Activated naive CD8-positive, alpha-beta T cell treated with anti-CD3 and anti-CD28 coated beads, Interleukin-2, amount 10 ng/mL, durations not matched to agents 7 days and 5 days (primary cell): ENCODE measurements around the gene JAKMIP1. TPM values are rescaled to one million over a fixed set of nuclear protein-coding genes. Genes with fewer than 3 reads are reported as not detected.

Source experiments
- ATAC-seq: fragments of 150-1000 bp; cut with Tn5 transposase; one replicate; pipeline ENCODE4 v1.10.0; 2021; ENCODE audit warnings: low read depth, moderate library complexity
- POLR2A ChIA-PET: fragments of 350-600 bp; sonication (Branson Sonifier 250); formaldehyde crosslinking; loops from one replicate; lab custom pipeline; 2021; ENCODE audit warnings: antibody characterized with exemption; lab: Charles Lee
- DNase-seq: peaks from one replicate; pipeline ENCODE4 v3.0.0; 2021
- H3K27ac Mint-ChIP-seq: one replicate; pipeline ENCODE4 v1.8.0; 2022; ENCODE audit warnings: mild to moderate bottlenecking, mixed read lengths
- H3K27me3 Mint-ChIP-seq: one replicate; pipeline ENCODE4 v1.8.0; 2022; ENCODE audit warnings: mild to moderate bottlenecking, moderate library complexity, mixed read lengths
- H3K36me3 Mint-ChIP-seq: one replicate; pipeline ENCODE4 v1.8.0; 2021; ENCODE audit warnings: mild to moderate bottlenecking, mixed read lengths
- H3K4me1 Mint-ChIP-seq: one replicate; pipeline ENCODE4 v1.8.0; 2021; ENCODE audit warnings: mixed read lengths
- H3K4me3 Mint-ChIP-seq: one replicate; pipeline ENCODE4 v1.8.0; 2022; ENCODE audit warnings: mild to moderate bottlenecking, moderate library complexity, mixed read lengths
- H3K9me3 Mint-ChIP-seq: one replicate; pipeline ENCODE4 v1.8.0; 2021; ENCODE audit warnings: mixed read lengths
- total RNA-seq, 2 experiments: library from RNA; stranded (reverse); gene quantifications; one replicate each; pipeline ENCODE4 v1.2.3, GENCODE V29; 2021

The JAKMIP1 gene
- total RNA-seq, 2 experiments from 2014 or later: 5.3 to 5.9 TPM

DNA sequence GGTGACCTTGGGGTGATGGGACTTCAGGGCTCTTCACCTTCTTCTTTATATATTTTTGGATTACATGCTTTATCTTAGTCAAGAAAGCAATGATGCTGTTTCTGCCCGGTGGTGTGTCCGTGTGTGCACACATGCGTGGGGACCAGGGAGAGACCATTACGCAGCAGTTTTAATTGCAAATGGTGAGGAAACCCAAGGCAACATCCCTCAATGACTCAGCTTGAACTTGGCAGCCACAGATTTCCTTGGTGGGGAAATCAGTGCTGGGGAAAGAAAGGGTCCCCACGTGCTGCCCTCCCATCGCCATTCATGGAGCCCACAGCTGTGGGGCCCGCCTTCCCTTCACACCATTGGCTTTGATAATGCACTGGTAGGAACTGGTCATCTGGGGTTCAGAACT lies 136.0 kb downstream of the JAKMIP1 start:
- DNase-seq (no peak), ATAC-seq (no peak)
- peaks cover 3% of the 10 kb centered on the region for H3K9me3 Mint-ChIP-seq
- no peaks in the 10 kb centered on the region for H3K4me1 Mint-ChIP-seq
- H3K27ac Mint-ChIP-seq: no peak overlapping the region
- peaks cover 2% of the 10 kb centered on the region for H3K36me3 Mint-ChIP-seq
- no peak overlapping the region for H3K4me3 Mint-ChIP-seq
- H3K27me3 Mint-ChIP-seq: peaks cover 4% of the 10 kb centered on the region
- POLR2A ChIA-PET: no interaction called here

DNA sequence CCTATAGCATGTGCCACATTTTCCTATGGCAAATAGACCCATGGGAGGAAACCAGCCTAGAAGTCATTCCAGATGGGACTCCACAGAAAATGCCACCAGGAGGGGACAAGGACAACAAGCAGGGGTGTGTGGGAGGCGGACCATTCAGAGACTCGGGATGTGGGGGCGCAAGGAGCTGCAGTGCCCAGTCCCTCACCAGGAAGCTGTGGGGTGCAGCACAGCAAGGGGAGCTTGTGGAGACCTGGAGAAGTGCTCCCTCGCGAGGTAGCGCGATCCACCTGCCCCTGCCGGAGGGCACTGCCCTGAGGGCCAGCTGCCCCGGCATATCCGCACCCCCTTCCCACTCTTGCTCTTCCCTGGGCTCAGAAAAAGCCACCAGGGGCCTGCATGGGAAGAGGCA lies 136.7 kb downstream of the JAKMIP1 start:
- Mint-ChIP-seq H3K27me3 (peaks cover 4% of the 10 kb centered on the region), H3K27ac (no peak overlapping the region), H3K4me3 (no peak overlapping the region), H3K4me1 (no peaks in the 10 kb centered on the region), H3K9me3 (peaks cover 5% of the 10 kb centered on the region), H3K36me3 (peaks cover 2% of the 10 kb centered on the region)
- DNase-seq (no peak), ATAC-seq (no peak)
- POLR2A ChIA-PET: no interaction called here

DNA sequence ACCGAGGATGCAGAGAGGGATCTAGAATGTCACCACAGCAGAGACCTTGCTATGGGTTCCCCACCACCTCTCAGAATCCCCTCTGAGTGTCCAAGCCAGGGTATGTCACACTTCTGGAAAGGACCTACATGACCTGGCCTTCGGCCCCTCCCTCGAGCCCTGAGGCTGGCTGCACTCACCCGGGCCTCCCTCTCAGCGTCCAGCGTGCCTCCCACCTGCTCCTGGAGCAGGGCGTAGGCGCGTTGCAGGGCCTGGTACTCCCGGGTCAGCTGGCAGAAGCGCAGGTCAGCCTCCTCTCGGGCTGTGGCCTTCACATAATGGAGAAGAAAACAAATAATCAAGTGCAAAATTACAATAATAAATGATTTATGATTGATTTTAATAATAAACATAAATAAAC lies 138.2 kb downstream of the JAKMIP1 start:
- Mint-ChIP-seq H3K9me3 (peaks cover 8% of the 10 kb centered on the region), H3K36me3 (peaks cover 5% of the 10 kb centered on the region), H3K4me3 (no peak overlapping the region), H3K27me3 (no peaks in the 10 kb centered on the region), H3K4me1 (no peaks in the 10 kb centered on the region), H3K27ac (no peak overlapping the region)
- POLR2A ChIA-PET: no interaction called here
- ATAC-seq (no peak), DNase-seq (no peak)

DNA sequence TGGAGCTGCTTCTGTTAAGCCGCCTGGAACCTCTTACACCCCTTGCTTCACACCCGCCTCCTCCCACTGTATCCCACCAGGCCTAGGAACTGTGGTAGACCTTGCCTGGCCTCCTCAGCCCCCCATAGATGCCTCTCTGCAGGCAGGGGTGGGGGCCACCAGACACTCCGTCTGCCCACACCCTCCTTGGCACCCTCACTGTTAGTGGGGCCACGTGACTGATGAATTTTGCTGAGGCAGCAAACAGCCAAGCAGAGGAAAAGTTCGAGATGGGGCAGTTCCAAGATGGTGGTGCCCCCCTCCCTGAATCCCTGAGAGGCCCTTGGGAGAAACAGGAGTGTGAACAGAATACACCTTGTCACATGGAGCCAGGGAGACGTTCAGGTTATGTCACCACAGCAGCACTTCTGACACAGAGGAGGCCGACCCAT lies 141.0 kb downstream of the JAKMIP1 start:
- POLR2A ChIA-PET: no interaction called here
- Mint-ChIP-seq H3K36me3 (peaks cover 9% of the 10 kb centered on the region), H3K4me1 (no peaks in the 10 kb centered on the region), H3K4me3 (no peak overlapping the region), H3K27ac (no peak overlapping the region), H3K27me3 (no peaks in the 10 kb centered on the region), H3K9me3 (peaks cover 11% of the 10 kb centered on the region)
- DNase-seq (no peak), ATAC-seq (no peak)

DNA sequence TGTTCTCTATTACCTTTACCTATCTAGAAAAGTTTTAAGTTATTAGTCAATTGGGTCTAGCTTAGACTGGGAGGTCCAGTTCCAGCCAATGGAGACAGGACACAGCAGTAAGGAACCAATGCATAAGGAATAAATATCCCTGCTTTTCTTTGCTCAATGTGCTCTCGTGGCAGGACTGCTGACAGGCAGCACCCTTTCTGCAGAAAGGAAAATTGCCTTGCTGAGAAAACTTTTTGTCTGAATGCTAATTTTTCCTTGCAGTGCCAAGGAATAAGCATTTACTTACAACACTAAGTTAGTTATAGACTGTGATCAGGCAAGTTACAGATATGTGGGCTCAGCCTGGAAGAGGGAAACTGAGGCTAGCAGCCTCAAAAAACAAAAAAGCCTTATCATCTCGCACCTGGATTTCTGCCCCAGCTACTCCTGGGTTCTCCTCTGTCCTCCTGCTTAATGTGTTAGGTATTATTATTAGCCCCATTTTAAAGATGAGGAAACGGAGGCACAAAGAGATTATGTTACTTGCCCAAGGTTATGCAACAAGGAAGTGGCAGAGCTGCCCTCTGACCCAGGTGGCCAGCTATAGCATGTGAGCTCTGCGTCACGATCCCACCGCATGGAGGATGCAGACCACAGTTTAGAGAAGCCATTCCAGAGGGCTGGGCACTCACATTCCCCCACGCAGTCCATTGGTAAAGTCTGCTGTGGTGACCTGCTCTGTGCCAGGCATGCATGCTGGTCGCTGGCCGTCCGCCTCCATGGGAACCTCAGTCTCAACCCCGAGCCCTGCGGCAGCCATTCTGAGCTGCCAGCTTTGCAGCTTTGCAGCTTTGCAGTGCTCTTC lies 141.6 kb downstream of the JAKMIP1 start:
- POLR2A ChIA-PET: no interaction called here
- H3K4me1 Mint-ChIP-seq: no peaks in the 10 kb centered on the region
- H3K4me3 Mint-ChIP-seq: no peak overlapping the region
- no peak overlapping the region for H3K27ac Mint-ChIP-seq
- H3K9me3 Mint-ChIP-seq: peaks cover 11% of the 10 kb centered on the region
- ATAC-seq (no peak), DNase-seq (no peak)
- H3K27me3 Mint-ChIP-seq: no peaks in the 10 kb centered on the region
- H3K36me3 Mint-ChIP-seq: peaks cover 9% of the 10 kb centered on the region

DNA sequence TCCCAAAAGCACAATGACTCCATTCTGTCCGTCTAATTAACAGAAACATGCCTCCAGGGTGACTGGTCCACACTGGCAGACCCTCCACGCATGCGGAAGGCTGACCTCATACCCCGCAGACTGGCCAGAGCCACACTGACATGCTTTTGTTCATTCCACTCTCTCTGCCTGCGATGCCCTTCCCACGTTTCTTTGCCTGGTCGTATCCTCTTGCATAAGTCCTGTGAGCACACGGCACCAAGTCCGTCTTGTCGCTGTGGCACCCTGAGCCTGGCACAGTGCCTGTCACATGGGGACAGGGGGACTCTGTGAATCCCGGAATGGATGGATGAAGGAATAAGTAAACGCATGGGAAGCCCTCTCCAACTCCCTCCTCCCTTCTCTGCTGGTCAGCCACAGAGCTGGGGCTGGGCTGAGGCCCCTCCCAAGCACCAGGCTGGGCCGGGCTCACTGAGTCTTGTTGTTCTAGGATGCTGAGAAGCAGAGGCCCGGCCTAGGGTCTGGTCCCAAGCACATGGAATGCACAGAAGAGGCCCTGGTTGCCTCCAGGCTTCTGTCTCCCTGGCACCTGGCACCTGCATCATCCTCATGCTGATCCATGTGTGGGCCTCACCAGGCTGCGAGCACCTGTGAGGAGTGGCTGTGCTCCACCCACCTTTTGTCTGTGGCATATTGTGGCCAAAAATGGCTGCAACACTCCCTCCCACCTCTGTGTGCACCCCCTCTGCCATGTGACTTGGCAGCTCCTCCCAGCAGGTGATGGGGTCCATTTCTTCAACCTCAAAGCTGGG lies 143.2 kb downstream of the JAKMIP1 start:
- no peak overlapping the region for H3K4me3 Mint-ChIP-seq
- H3K36me3 Mint-ChIP-seq: peaks cover 9% of the 10 kb centered on the region
- DNase-seq (no peak), ATAC-seq (no peak)
- no peak overlapping the region for H3K27ac Mint-ChIP-seq
- no peaks in the 10 kb centered on the region for H3K4me1 Mint-ChIP-seq
- peaks cover 11% of the 10 kb centered on the region for H3K9me3 Mint-ChIP-seq
- POLR2A ChIA-PET: no interaction called here
- no peaks in the 10 kb centered on the region for H3K27me3 Mint-ChIP-seq

DNA sequence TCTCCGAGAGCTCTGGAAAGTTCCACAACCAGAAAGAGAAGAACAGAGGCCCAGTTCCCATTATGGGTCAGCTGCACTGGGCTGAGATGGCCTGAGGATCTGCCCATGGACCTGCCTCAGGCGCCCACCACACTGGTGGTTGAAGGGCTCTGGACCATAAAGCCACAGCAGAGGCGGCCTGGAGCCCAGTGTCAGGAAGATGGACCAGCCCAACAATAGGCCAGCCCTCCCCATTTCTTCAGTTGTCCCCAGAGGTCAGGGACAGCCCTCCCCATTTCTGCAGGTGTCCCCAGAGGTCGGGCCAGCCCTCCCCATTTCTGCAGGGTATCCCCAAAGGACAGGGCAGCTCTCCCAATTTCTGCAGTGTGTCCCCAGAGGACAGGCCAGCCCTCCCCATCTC lies 144.9 kb downstream of the JAKMIP1 start:
- DNase-seq: no peak
- Mint-ChIP-seq H3K4me3 (no peak overlapping the region), H3K4me1 (no peaks in the 10 kb centered on the region), H3K9me3 (peaks cover 11% of the 10 kb centered on the region), H3K27me3 (no peaks in the 10 kb centered on the region), H3K27ac (no peak overlapping the region), H3K36me3 (peaks cover 7% of the 10 kb centered on the region)
- POLR2A ChIA-PET: no interaction called here
- ATAC-seq: no peak

DNA sequence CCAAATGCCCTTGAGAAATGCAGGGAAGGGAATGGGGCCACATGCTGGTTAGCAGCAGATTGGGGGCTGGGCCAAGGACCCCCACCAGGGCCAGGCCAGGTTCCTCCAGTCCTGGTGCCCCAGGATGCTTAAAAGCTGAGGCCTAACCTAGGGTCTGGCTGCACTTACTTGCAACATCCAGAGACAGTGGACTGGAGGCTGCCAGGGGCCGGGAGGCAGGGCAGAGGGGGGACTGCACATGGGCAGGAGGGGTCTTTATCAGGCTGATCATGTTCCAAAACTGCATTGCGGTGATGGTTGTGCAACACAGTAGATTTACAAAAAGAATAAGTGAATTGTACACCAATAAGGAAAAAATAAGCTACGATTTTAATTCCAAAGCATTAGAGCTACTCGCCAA lies 145.3 kb downstream of the JAKMIP1 start:
- no peak for ATAC-seq
- Mint-ChIP-seq H3K36me3 (peaks cover 7% of the 10 kb centered on the region), H3K4me1 (no peaks in the 10 kb centered on the region), H3K9me3 (peaks cover 8% of the 10 kb centered on the region), H3K4me3 (no peak overlapping the region), H3K27me3 (no peaks in the 10 kb centered on the region), H3K27ac (no peak overlapping the region)
- no peak for DNase-seq
- POLR2A ChIA-PET: no interaction called here

DNA sequence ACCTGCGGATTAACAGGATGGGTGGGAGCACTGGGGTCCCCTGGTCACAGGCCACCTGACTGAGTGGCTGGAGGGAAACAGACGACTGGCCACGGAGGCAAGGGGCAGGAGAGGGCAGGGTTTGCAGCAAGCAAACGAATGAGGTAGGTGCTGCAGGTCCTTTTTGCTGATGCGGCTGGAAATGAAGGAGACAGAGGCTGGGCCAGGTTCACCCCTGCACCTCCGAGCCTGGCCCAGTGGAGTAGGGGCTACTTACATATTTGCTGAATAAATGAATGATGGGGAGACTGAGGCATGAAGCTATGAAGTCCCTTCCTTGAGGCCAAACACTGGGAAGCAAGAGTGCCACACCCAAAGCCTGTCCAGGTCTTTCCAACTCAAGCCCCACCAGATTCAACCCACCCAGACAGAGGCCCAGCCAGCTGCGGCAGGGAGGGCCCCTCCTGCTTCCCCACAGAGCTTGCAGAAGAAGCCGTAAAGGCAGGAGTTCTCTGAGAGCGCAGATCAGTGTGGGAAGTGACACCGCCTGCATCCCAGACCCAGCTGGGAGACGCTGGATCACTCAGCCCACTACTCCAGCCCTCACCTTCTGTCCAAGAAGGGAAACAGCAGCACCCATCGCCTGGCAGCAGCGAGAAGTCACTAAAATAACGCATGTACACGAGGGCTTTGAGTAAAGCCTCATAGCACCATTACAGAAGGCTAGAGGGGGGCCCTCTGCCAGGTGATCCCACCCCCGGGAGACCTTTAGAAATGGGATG lies 146.0 kb downstream of the JAKMIP1 start:
- DNase-seq (no peak), ATAC-seq (no peak)
- no peaks in the 10 kb centered on the region for H3K4me1 Mint-ChIP-seq
- POLR2A ChIA-PET: no interaction called here
- H3K9me3 Mint-ChIP-seq: peaks cover 8% of the 10 kb centered on the region
- peaks cover 7% of the 10 kb centered on the region for H3K36me3 Mint-ChIP-seq
- no peak overlapping the region for H3K4me3 Mint-ChIP-seq
- H3K27me3 Mint-ChIP-seq: no peaks in the 10 kb centered on the region
- no peak overlapping the region for H3K27ac Mint-ChIP-seq

DNA sequence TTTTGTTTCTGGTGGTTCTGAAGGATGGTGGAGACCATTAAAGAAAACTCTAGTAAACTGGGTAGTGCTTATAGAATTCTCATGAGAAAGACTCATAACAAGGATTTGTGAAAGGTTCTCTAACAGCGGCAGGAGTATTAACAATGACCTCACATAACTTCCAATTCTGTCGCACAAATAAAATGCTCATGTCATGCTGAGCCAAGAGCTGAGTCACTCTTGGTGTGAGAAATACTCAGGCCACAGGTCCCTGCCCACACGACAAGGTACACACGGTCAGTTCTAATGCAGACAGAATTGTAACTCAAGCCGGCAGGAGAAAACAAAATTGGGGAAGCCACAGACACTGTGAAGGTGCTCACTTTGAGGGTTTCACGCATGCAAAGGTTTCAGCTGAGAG lies 147.7 kb downstream of the JAKMIP1 start:
- ATAC-seq (no peak), DNase-seq (no peak)
- H3K36me3 Mint-ChIP-seq: peaks cover 4% of the 10 kb centered on the region
- H3K27me3 Mint-ChIP-seq: no peaks in the 10 kb centered on the region
- POLR2A ChIA-PET: no interaction called here
- no peak overlapping the region for H3K27ac Mint-ChIP-seq
- H3K4me1 Mint-ChIP-seq: no peaks in the 10 kb centered on the region
- H3K4me3 Mint-ChIP-seq: no peak overlapping the region
- H3K9me3 Mint-ChIP-seq: peaks cover 3% of the 10 kb centered on the region

DNA sequence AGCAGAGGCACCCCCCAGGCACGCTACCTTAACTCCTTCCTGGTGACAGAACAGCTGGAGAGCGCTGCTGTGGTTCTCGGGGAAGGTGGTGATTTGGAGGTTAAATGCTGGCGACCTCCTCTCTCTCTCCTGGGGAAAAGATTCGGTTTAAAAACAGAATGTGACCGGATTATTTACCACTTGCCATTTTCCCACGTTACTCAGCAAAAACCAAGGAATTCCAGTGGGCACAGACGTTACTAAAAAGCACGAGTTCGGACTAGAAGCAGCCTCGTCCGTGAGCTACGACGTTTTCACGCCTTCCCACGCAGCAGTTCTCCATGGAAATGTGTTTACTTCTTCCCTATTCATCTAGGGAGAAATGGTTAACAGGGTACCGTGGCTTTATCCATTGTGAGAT lies 149.8 kb downstream of the JAKMIP1 start:
- no peak overlapping the region for H3K4me3 Mint-ChIP-seq
- H3K4me1 Mint-ChIP-seq: no peaks in the 10 kb centered on the region
- no peaks in the 10 kb centered on the region for H3K27me3 Mint-ChIP-seq
- no peaks in the 10 kb centered on the region for H3K9me3 Mint-ChIP-seq
- POLR2A ChIA-PET: no interaction called here
- no peaks in the 10 kb centered on the region for H3K36me3 Mint-ChIP-seq
- H3K27ac Mint-ChIP-seq: no peak overlapping the region
- DNase-seq (no peak), ATAC-seq (no peak)

DNA sequence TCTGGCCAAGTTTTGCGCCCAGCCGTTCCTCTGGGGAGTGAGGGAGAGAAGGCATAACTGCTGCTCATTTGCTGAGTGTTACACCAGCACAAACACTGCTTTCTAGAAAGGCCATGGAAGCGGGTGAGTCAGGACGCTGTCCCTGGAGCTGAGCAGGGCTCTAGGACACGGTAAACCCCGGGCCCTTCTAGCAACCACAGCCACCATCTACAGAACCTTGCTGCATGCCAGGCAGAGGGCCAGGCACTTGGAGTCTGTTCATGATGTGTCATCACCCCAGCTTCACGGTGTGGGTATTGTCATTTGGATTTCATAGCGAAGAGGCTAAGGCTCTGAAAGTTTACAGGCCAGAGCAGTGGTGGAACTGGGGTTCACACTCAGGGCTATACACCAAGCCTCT lies 150.4 kb downstream of the JAKMIP1 start:
- Mint-ChIP-seq H3K36me3 (no peaks in the 10 kb centered on the region), H3K4me1 (no peaks in the 10 kb centered on the region), H3K27me3 (no peaks in the 10 kb centered on the region), H3K27ac (no peak overlapping the region), H3K4me3 (no peak overlapping the region), H3K9me3 (no peaks in the 10 kb centered on the region)
- POLR2A ChIA-PET: no interaction called here
- ATAC-seq: no peak
- DNase-seq: no peak

DNA sequence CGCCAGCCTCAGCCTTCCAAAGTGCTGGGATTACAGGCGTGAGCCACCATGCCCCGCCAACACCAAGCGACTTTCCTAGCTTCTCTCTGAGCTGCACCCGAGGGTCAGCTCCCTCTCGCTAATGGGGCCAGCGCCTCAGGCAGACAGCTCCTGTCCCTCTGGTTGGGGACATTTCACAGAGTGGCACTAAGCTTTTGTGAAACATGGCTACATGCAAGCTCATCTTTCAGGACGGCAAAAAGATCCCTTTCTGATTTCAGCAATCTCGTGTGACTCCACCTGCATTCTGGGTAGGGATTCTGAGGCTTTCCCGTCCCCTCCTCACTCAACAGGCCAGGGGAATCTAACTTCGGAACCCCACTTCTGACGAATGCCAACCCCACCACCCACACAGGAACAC lies 151.1 kb downstream of the JAKMIP1 start:
- H3K36me3 Mint-ChIP-seq: no peaks in the 10 kb centered on the region

More for the DNA sequence above, 151.1 kb downstream of the JAKMIP1 start:
- Mint-ChIP-seq H3K4me1 (no peaks in the 10 kb centered on the region), H3K9me3 (no peaks in the 10 kb centered on the region), H3K27ac (no peak overlapping the region), H3K27me3 (no peaks in the 10 kb centered on the region), H3K4me3 (no peak overlapping the region)
- DNase-seq (no peak), ATAC-seq (no peak)
- POLR2A ChIA-PET: no interaction called here
